Activated T-cell treated with anti-CD3 and anti-CD28 coated beads for 48 hours (primary cell): Measurements from ENCODE around the gene DEGS2.

Experiments
- DNase-seq: peaks from one replicate; pipeline ENCODE4 v3.0.0-alpha.2; 2020; ENCODE audit warnings: low read depth

Gene DEGS2

GRCh38 chr14:100111931-100112704, 47.3 kb downstream of the DEGS2 start:
- no peak for DNase-seq

GRCh38 chr14:100110816-100111215, 48.6 kb downstream of the DEGS2 start:
- no peak for DNase-seq

GRCh38 chr14:100109594-100109955, 49.9 kb downstream of the DEGS2 start:
- no peak for DNase-seq

- no peak for DNase-seq
Observed at GRCh38 chr14:100108840-100109593, 50.4 kb downstream of the DEGS2 start.

GRCh38 chr14:100108042-100108825, 51.2 kb downstream of the DEGS2 start:
- DNase-seq: peak; percentile 85

- DNase-seq: no peak
Observed at GRCh38 chr14:100107236-100107635, 52.2 kb downstream of the DEGS2 start.

GRCh38 chr14:100106250-100107112, 53.0 kb downstream of the DEGS2 start:
- peak; percentile 46 for DNase-seq

- DNase-seq: no peak
Observed at GRCh38 chr14:100105357-100106169, 53.9 kb downstream of the DEGS2 start.

GRCh38 chr14:100104523-100105300, 54.7 kb downstream of the DEGS2 start:
- DNase-seq: no peak

GRCh38 chr14:100104006-100104352, 55.5 kb downstream of the DEGS2 start:
- no peak for DNase-seq

- no peak for DNase-seq
Observed at GRCh38 chr14:100103250-100104005, 56.0 kb downstream of the DEGS2 start.

- no peak for DNase-seq
Observed at GRCh38 chr14:100102156-100102785, 57.2 kb downstream of the DEGS2 start.

- DNase-seq: no peak
Observed at GRCh38 chr14:100100032-100100703, 59.3 kb downstream of the DEGS2 start.

GRCh38 chr14:100098171-100098570, 61.3 kb downstream of the DEGS2 start:
- no peak for DNase-seq

- no peak for DNase-seq
Observed at GRCh38 chr14:100096656-100097055, 62.8 kb downstream of the DEGS2 start.
